H1 (cell line): ENCODE data around the gene PCDHGA1. TPM values are rescaled to one million over a fixed set of nuclear protein-coding genes. Genes with fewer than 3 reads are reported as not detected.

ENCODE experiments used
- CTCF ChIA-PET: fragments of 300-600 bp; sonication (Branson Sonifier 250); formaldehyde crosslinking; loops from one replicate; lab custom pipeline; 2021; ENCODE audit not compliant: partially characterized antibody; lab: Charles Lee
- POLR2A ChIA-PET: fragments of 300-600 bp; sonication (Branson Sonifier 250); formaldehyde crosslinking; loops from one replicate; lab custom pipeline; 2021; ENCODE audit warnings: inconsistent platforms; ENCODE audit not compliant: partially characterized antibody; lab: Charles Lee
- DNase-seq, 2 experiments: peaks; one replicate each; pipeline versions ENCODE4 v3.0.0 to v3.0.0-alpha.2; 2010 to 2022; ENCODE audit warnings: low spot score in 2 of 2, low read depth in 1 of 2, mixed read lengths in 1 of 2
- FAIRE-seq: peaks from 2 replicates; lab custom pipeline; 2011; peaks lifted over from hg19 to GRCh38; lab: Jason Lieb, UNC
- H2AFZ ChIP-seq: 2 replicates; pipeline ENCODE4 v1.8.1; 2012; ENCODE audit warnings: low read length, inconsistent platforms
- H2AK5ac ChIP-seq: 2 replicates; pipeline ENCODE4 v1.6.1; 2013; ENCODE audit warnings: low read depth, low read length
- H2BK120ac ChIP-seq: replicated peaks from 2 replicates; pipeline ENCODE3; 2013; ENCODE audit warnings: low read depth, low read length, inconsistent platforms
- H2BK12ac ChIP-seq: 2 replicates; pipeline ENCODE4 v1.6.1; 2013; ENCODE audit warnings: low read depth, low read length
- H2BK15ac ChIP-seq: 2 replicates; pipeline ENCODE4 v1.6.1; 2013; ENCODE audit warnings: low read length
- H2BK20ac ChIP-seq: 2 replicates; pipeline ENCODE4 v1.6.1; 2013; ENCODE audit warnings: low read length
- H2BK5ac ChIP-seq: 2 replicates; pipeline ENCODE4 v1.6.1; 2013; ENCODE audit warnings: low read depth, low read length
- H3K14ac ChIP-seq: 2 replicates; pipeline ENCODE4 v1.6.1; 2013; ENCODE audit warnings: inconsistent platforms; ENCODE audit not compliant: insufficient read length
- H3K18ac ChIP-seq: 2 replicates; pipeline ENCODE4 v1.6.1; 2013; ENCODE audit warnings: low read length; ENCODE audit errors: extremely low read depth
- H3K23ac ChIP-seq: 2 replicates; pipeline ENCODE4 v1.6.1; 2013; ENCODE audit warnings: inconsistent platforms; ENCODE audit not compliant: insufficient read length
- H3K23me2 ChIP-seq: 2 replicates; pipeline ENCODE4 v1.6.1; 2013; ENCODE audit warnings: low read depth, low read length
- H3K27ac ChIP-seq: 2 replicates; pipeline ENCODE4 v1.6.1; 2011; ENCODE audit warnings: low read depth, low read length, inconsistent platforms
- H3K27me3 ChIP-seq, 4 experiments: replicated peaks in 1 of 4; 1 replicate in 1 of 4; 2 replicates in 3 of 4; pipeline versions ENCODE4 v1.6.1 to v1.8.1; 2011 to 2013; ENCODE audit warnings: low read length in 3 of 4, mild to moderate bottlenecking in 3 of 4, inconsistent platforms in 2 of 4, mixed read lengths in 2 of 4, moderate library complexity in 1 of 4; ENCODE audit not compliant: control insufficient read depth in 3 of 4, insufficient read depth in 3 of 4; ENCODE audit errors: extremely low read depth in 1 of 4
- H3K36me3 ChIP-seq, 4 experiments: 2 replicates each; pipeline versions ENCODE4 v1.6.1 to v1.8.1; 2011 to 2013; ENCODE audit warnings: mild to moderate bottlenecking in 4 of 4, low read length in 3 of 4, moderate library complexity in 2 of 4, control low read depth in 1 of 4, inconsistent platforms in 1 of 4; ENCODE audit not compliant: insufficient read depth in 4 of 4, control insufficient read depth in 2 of 4
- H3K4ac ChIP-seq: replicated peaks from 2 replicates; pipeline ENCODE3; 2013; ENCODE audit warnings: low read length, low read depth, mixed read lengths, inconsistent platforms; ENCODE audit not compliant: insufficient read length
- H3K4me1 ChIP-seq, 4 experiments: replicated peaks in 1 of 4; 1 replicate in 1 of 4; 2 replicates in 3 of 4; pipeline versions ENCODE4 v1.6.1 to v1.8.1; 2011 to 2013; ENCODE audit warnings: low read length in 3 of 4, inconsistent platforms in 2 of 4, mixed read lengths in 1 of 4; ENCODE audit not compliant: insufficient read depth in 4 of 4, control insufficient read depth in 3 of 4
- H3K4me2 ChIP-seq, 2 experiments: 2 replicates each; pipeline versions ENCODE4 v1.6.1 to v1.8.1; 2011 to 2013; ENCODE audit warnings: low read depth in 2 of 2, low read length in 2 of 2, control low read depth in 1 of 2, inconsistent platforms in 1 of 2, mild to moderate bottlenecking in 1 of 2; ENCODE audit not compliant: insufficient read depth in 1 of 2
- H3K4me3 ChIP-seq, 4 experiments: fragments of 200-600, 300-600 bp in 1 of 4; sonication (generic), shearing (Covaris generic), sonication (Bioruptor Twin) in 1 of 4; 2 replicates each; pipeline versions ENCODE4 v1.5.1 to v1.8.1; 2011 to 2016; ENCODE audit warnings: low read length in 4 of 4, low read depth in 3 of 4, control low read depth in 2 of 4, inconsistent platforms in 2 of 4, mild to moderate bottlenecking in 2 of 4, mixed read lengths in 1 of 4, moderate library complexity in 1 of 4; ENCODE audit not compliant: insufficient read depth in 2 of 4; ENCODE audit errors: extremely low read depth in 1 of 4
- H3K56ac ChIP-seq: replicated peaks from 2 replicates; pipeline ENCODE3; 2013; ENCODE audit warnings: low read depth, mild to moderate bottlenecking, mixed read lengths, low read length, inconsistent platforms; ENCODE audit not compliant: insufficient read length
- H3K79me1 ChIP-seq: 2 replicates; pipeline ENCODE4 v1.6.1; 2013; ENCODE audit warnings: low read depth, low read length, control low read depth
- H3K79me2 ChIP-seq, 2 experiments: 2 replicates each; pipeline versions ENCODE4 v1.6.1 to v1.8.1; 2012 to 2013; ENCODE audit warnings: low read length in 2 of 2, mild to moderate bottlenecking in 2 of 2, inconsistent platforms in 1 of 2; ENCODE audit not compliant: insufficient read depth in 2 of 2, control insufficient read depth in 1 of 2
- H3K9ac ChIP-seq, 4 experiments: replicated peaks in 1 of 4; 1 replicate in 1 of 4; 2 replicates in 3 of 4; pipeline versions ENCODE4 v1.6.1 to v1.8.1; 2011 to 2013; ENCODE audit warnings: low read depth in 3 of 4, low read length in 3 of 4, control low read depth in 2 of 4, mild to moderate bottlenecking in 2 of 4, moderate library complexity in 2 of 4, inconsistent platforms in 1 of 4; ENCODE audit errors: extremely low read depth in 1 of 4
- H3K9me3 ChIP-seq, 2 experiments: 2 replicates each; pipeline versions ENCODE4 v1.6.1 to v1.8.1; 2012 to 2013; ENCODE audit warnings: mild to moderate bottlenecking in 2 of 2, moderate library complexity in 2 of 2, control low read depth in 1 of 2, inconsistent platforms in 1 of 2, low read depth in 1 of 2, low read length in 1 of 2, mixed read lengths in 1 of 2; ENCODE audit not compliant: insufficient read depth in 2 of 2
- H4K20me1 ChIP-seq, 2 experiments: replicated peaks in 1 of 2; 2 replicates each; pipeline versions ENCODE3 to v1.8.1; 2011 to 2013; ENCODE audit warnings: inconsistent platforms in 2 of 2, low read length in 2 of 2, mild to moderate bottlenecking in 1 of 2; ENCODE audit not compliant: insufficient read depth in 2 of 2, control insufficient read depth in 1 of 2
- H4K5ac ChIP-seq: 2 replicates; pipeline ENCODE4 v1.6.1; 2013; ENCODE audit warnings: low read length, low read depth, mixed read lengths, inconsistent platforms; ENCODE audit not compliant: insufficient read length
- H4K8ac ChIP-seq: 2 replicates; pipeline ENCODE4 v1.8.0; 2013; ENCODE audit warnings: mild to moderate bottlenecking, moderate library complexity, low read length, inconsistent platforms; ENCODE audit not compliant: insufficient read depth; ENCODE audit errors: extremely low read depth
- H4K91ac ChIP-seq: replicated peaks from 2 replicates; pipeline ENCODE3; 2013; ENCODE audit warnings: low read length, mixed read lengths, inconsistent platforms; ENCODE audit not compliant: insufficient read length
- ATF2 ChIP-seq: IDR thresholded peaks from 2 replicates; pipeline ENCODE4 v1.6.1; 2012; ENCODE audit warnings: low read length, inconsistent platforms
- KDM5A ChIP-seq: fragments of 200-600 bp; IDR thresholded peaks from 2 replicates; pipeline ENCODE4 v1.7.1; 2012; ENCODE audit warnings: mild to moderate bottlenecking, low read length, inconsistent platforms, mixed read lengths
- RNF2 ChIP-seq: fragments of 200-900, 300-1000 bp; sonication (generic); IDR thresholded peaks from 2 replicates; pipeline ENCODE4 v1.7.1; 2016; ENCODE audit warnings: borderline replicate concordance, low read depth, mild to moderate bottlenecking, antibody characterized with exemption, low read length; ENCODE audit not compliant: poor library complexity, severe bottlenecking; ENCODE audit errors: missing control alignments
- RXRA ChIP-seq: IDR thresholded peaks from 2 replicates; pipeline ENCODE4 v1.6.1; 2011; ENCODE audit warnings: low read depth, mild to moderate bottlenecking, low read length, moderate library complexity; ENCODE audit not compliant: insufficient read depth
- YY1 ChIP-seq: IDR thresholded peaks from 2 replicates; pipeline ENCODE4 v1.6.1; 2011; ENCODE audit warnings: low read depth, mild to moderate bottlenecking, low read length
- WGBS, 2 experiments: shearing (Covaris generic) in 1 of 2; methylation state at CpG; one replicate each; pipeline versions ENCODE4 v1.1.6 to v1.1.7; 2013 to 2015; ENCODE audit warnings: low lambda C conversion rate in 2 of 2, mixed read lengths in 2 of 2, inconsistent platforms in 1 of 2, low coverage in 1 of 2, missing lambda C conversion rate in 1 of 2; ENCODE audit not compliant: insufficient replicate concordance in 2 of 2, insufficient coverage in 1 of 2, insufficient read length in 1 of 2; ENCODE audit errors: extremely low coverage in 1 of 2, missing lambda C conversion rate in 1 of 2; 5-methylcytosine and 5-hydroxymethylcytosine counted together
- polyA plus RNA-seq, 7 experiments: library from polyadenylated mRNA; depleted of rRNA in 3 of 7; stranded (reverse) in 5 of 7; unstranded in 2 of 7; fragments of >200 nt in 5 of 7; fragments of 200-250 nt in 2 of 7; gene quantifications; 1 replicate in 5 of 7; 2 replicates in 1 of 7; 4 replicates in 1 of 7; pipeline versions ENCODE4 v1.2.1 to v1.2.3, GENCODE V29; 2011 to 2013; ENCODE audit warnings: missing spikeins in 2 of 7, mixed read lengths in 2 of 7
- total RNA-seq: library from RNA; stranded (reverse); fragmentation: NEBNext Ultra II Directional; extraction: Animal tissue kit (Norgen Biotek cat#: 25700); gene quantifications from 2 replicates; pipeline ENCODE4 v1.2.1, GENCODE V29; 2021

Gene PCDHGA1
- total and polyA plus RNA-seq, 2 of the 8 experiments (the other 6 are each of a cell fraction or from before 2014, with no cell fraction given), result 0.57 to 0.89 TPM

GRCh38 chr5:141511771-141512325 is 181.5 kb downstream of the PCDHGA1 start:
- Histone ChIP-seq H3K4me2 (no peak overlapping the region; a peak in 1 of 4 replicates), H3K9ac (no peak overlapping the region), H2BK15ac (no peak overlapping the region), H3K4me3 (no peak overlapping the region), H3K4ac (no peak overlapping the region), H3K14ac (no peak overlapping the region), H3K79me1 (no peaks in the 10 kb centered on the region), H3K18ac (no peak overlapping the region), H3K79me2 (no peaks in the 10 kb centered on the region), H2BK5ac (no peak overlapping the region), H2AK5ac (no peak overlapping the region), H3K27ac (no peak overlapping the region), H4K20me1 (no peaks in the 10 kb centered on the region), H2BK120ac (no peak overlapping the region), H3K9me3 (no peaks in the 10 kb centered on the region), H3K4me1 (peaks cover 7 to 35% (median 19%) of the 10 kb centered on the region in 4 experiments), H2BK20ac (no peak overlapping the region), H3K36me3 (peaks cover 2 to 13% (median 7%) of the 10 kb centered on the region in 4 experiments; a peak in 6 of 8 replicates), H3K27me3 (no peaks in the 10 kb centered on the region), H2BK12ac (no peak overlapping the region), H3K23ac (no peak overlapping the region), H4K5ac (no peak overlapping the region), H4K91ac (no peak overlapping the region), H2AFZ (no peak overlapping the region), H3K23me2 (peaks cover 15% of the 10 kb centered on the region), H3K56ac (no peak overlapping the region), H4K8ac (no peak overlapping the region)
- WGBS, 2 experiments, result 83% methylated on average over 4 of the region's 4 CpGs; no CpG with 5 or more reads in 1 of the 2 experiments
- FAIRE-seq (no peak), DNase-seq (no peak)
- ChIA-PET POLR2A (interaction anchor here (0.6 to 5.1 kb wide), 3 partner anchors 19 to 104 kb away, joined by 3 to 33 read pairs (median 5); partner anchors contain the start of genes PCDHGA11 and PCDHGB6), CTCF (interaction anchor here (0.6 to 50.9 kb wide), 34 partner anchors 11 to 417 kb away, joined by 3 to 1236 read pairs (median 6); partner anchors contain the start of genes PCDHB11, PCDHB14, PCDHB15 and PCDHB2)
- TF ChIP-seq RXRA (no peak), YY1 (no peak), ATF2 (no peak), KDM5A (no peak), RNF2 (no peak)
